Posterior cingulate gyrus (tissue), 11 donors: ENCODE measurements around the gene TRIM65.
"Not testable (repeated sequence)": the region's sequence is repeated elsewhere in the genome, so short reads cannot be mapped to it uniquely, and the experiment has no call there.

Experiments
- DNase-seq, 10 donors: peaks; one replicate each; pipeline versions ENCODE4 v3.0.0 to v3.0.0-alpha.2; 2020 to 2021; ENCODE audit warnings: mixed read lengths in 3 of 10
- intact Hi-C: fragments of 100-400 bp; cut with DNase I; formaldehyde crosslinking; loops from one replicate; pipeline ENCODE4 v1.15.1; 2023

The TRIM65 gene

DNA sequence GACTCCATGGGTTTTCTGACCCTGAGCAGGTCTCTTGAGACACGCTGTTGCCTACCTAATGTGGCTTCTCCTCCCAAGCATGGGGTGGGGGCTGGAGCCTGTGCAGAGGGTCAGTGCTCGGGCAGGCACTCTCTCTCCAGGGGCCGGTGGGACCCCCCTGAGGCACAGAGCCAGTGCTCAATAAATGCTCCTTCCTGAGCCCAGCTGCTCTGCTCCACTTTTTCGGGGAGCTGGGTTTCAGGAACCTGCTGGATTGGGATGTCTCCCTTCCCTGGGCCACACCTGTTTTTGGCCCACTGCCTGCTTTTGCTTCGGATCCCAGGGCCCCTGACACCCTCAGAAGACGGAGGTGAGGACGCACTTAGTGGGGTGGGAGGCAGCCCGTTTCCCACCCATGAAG, 1.3 kb upstream of the TRIM65 start:
- DNase-seq = no peak
- intact Hi-C loops = loop anchor here (5.0 kb wide), 1 partner anchor 41 kb away; the partner anchor contains the start of gene WBP2

DNA sequence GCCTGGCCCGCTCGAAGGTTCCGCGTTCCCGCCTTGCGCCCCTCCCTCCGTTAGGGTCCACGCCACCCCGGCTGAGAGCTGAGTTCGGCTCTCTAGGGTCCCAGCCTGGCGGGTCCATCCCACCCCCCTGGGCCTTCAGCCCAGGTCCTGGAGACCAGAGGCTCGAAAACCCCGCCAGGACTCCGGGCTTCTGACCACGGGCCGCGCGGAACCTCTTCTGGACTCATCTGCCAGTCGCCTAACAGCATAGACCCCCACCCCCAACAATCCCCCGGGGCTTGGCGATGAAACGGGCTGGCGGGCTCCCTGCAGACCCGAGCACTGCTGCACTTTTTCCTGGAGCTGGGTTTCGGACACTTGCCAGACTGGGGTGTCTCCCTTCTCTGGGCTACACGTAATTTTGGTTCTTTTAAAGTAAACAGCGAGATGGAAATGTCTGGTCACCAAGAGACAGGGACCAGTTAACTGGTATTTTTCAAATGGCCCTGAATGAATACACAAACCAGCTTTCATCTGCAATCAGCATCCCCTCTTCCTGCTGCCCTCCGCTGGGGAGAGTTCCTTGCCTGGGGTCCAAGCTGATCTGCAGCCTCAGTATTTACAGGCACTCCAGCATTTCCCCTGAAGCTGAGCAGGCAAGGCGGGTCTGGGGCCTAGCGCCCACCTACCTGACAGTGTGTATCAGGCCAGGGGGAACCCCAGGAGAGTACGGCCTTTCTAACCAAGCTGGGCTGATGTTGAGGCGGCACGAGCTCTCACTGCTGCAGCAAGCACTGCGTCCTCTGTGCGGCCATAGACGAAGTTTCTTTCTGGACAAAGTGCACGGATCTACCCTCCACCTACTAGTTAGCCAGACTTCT, 639 bp upstream of the TRIM65 start:
- DNase-seq = peak in 1 of 10 donors; percentile 76
- intact Hi-C loops = loop anchor here (5.0 kb wide), 1 partner anchor 40 kb away; the partner anchor contains the start of gene WBP2

DNA sequence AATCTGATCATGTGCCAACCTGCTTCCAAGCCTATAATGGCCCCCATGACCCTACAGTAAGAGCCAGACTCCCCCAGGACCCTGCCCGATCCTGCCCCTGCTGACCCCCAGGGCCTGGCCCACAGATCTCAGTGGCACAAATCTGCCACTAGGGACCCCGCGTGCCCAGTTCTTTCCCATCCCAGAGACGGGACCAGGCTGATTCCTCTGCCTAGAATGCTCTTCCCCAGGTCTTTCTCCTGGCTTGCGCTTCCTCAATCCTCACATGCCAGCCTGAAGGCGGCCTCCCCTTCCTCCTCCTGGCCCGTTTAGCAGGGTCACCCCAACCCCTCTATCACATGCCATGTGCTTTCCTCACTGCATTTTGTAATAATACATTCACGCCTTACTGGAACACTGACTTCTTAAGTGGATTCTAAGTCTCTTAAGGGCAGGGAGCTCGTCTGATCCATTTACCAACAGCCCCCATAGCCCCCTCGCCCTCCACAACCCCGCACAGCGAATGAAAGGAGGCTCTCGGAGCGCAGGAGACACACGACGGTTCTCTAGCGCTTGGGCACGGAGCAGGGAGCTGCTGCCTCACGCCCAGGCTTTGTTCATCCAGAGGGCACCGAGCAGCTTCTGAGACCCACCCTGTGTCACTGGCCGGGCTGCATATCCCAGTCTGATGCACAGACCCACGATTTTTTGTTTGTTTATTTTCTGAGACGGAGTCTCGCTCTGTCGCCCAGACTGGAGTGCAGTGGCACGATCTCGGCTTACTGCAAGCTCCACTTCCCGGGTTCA, 1.2 kb downstream of the TRIM65 start:
- intact Hi-C loops = loop anchor here (5.0 kb wide), 1 partner anchor 38 kb away; the partner anchor contains the start of gene WBP2
- no peak for DNase-seq

DNA sequence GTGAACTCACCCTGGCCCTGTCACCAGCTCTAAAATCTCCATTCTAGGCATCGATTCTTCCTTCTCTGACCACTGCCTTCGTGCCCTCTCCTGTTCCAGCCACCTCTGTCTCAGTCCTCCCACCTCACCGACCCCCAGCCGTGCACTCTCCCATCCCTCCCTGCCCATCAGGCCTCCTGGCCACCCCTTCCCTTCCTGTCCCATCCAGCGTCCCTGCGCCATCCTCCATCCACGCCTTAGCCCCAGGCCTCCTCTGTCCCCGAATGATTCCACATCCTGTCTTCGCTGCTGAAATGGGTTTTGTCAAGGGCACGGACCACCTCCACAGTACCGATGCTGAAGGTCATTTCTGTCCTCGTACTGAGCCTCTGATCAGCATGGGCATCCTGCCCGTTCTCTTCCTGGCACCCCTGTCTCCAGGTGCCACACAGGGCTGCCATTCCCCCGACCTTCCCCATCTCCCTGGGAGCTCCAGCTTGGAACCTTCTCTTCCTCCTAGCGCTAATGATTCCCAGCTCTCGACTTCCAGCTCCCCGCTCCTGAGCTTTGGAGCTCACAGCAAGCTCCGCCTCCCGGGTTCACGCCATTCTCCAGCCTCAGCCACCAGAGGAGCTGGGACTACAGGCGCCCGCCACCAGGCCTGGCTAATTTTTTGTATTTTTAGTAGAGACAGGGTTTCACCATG, 2.6 kb downstream of the TRIM65 start:
- intact Hi-C loops = no loop called here
- no peak for DNase-seq

DNA sequence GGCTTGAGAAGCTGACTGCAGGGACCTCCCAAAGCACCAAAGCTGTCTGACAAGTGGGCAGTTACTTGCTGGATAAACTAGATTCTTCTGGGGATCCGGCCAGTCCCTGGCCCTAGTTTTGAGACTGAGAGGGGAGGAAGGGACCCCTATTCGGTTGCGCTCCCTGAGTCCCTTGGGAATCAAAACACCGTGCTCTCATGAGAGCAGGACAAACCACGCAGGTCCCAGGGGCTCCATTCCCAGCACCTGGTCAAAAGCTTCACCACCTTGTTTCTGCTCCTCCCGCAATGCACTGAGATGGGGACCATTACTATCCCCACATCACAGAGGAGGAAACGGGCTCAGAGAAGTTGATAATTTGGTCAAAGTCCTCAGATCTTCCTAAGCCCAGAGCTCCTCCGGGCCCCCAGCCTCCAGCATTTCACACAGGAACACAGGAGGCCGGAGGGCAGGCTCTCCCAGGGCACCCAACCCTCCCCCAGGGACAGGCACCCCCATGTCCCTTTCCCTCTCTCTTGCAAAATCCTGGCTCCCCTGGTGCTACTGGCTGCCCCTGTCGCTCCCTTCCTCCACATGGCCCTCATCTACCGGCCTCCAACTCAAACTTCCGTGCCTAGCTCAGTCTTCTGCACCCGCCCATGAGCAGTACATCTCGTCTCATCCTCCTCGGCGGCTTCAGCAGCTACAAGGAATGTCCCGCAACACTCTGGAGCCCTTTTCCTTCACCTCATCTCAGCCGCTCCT, 3.3 kb downstream of the TRIM65 start:
- intact Hi-C loops = no loop called here
- DNase-seq = no peak

DNA sequence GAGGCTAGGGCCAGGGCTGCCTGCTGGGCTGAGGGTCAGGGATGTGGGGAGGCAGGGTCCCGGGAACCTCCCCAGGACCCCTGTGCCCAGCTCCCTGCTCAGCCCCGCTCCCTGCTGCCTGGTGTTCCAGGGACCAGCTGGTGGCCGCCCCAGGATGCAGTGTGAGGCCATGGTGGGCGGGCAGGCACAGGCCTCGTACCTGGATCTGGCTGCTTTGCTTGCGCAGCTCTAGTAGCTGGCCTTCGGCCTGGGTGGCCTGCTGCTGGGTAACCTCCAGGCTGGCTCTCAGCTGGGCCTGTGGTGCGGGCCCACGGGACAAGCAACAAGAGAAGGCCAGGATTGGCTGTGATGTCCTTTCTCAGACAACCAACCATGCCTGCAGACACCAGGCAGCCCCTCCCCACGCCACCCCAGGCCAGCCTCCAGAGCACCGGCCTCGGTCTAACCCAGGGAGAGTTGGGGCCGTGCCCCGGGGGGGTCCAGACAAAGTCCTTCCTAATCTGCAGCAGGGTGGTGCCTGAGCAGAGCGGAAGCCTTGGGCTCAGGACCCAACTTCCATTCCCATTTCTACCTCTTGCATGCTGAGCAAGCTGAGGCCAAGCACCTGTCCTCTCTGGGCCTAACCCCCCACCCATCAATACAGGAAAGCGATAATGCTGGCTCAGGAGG, 4.1 kb downstream of the TRIM65 start:
- intact Hi-C loops = no loop called here
- DNase-seq = peak in 1 of 10 donors; percentile 42

DNA sequence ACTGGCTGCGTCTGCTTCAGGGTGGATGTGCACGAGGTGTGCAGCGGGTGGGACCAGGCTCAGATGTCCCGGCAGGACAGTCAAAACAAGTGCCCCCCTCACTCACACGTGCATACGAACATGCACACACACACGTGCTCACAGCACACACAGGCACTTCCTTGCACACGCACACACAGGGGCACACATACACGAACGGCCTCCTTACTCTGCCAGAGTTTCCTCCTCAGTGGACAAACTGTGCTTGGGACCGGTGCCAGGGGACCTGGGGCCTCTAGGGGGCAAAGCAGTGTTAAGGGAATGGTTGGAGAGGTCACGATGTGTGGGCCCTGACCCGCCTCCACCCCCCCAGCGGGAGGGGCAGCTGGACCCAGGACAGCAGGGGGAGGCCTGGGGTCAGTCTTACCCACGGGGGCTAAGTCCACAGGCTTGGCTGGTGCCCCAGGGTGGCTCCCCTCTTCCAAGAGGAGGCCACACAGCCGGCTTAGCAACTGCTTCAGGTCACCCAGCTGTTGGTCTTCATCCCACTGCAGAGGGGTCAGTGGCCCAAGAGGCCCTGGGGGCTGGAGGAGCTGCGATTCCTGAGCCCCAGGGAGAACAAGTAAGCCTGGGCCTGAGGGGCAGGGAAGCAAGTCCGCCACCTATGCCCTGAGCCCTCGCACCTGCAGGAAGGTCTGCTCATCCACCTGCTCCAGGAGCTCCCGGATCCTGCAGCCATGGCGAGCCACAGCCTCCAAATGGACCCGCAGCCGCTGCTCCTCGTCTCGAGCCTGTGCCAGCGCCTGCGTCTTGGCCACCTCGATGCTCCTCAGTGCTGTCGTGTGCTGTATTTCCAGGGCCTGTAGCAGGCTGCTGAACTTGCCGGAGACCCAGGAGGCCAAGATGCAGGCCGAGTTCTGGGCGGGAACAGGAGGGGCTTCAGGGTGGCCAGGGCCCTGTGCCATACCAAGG, 4.9 kb downstream of the TRIM65 start:
- intact Hi-C loops = no loop called here
- peak in 1 of 10 donors; percentile 79 for DNase-seq

DNA sequence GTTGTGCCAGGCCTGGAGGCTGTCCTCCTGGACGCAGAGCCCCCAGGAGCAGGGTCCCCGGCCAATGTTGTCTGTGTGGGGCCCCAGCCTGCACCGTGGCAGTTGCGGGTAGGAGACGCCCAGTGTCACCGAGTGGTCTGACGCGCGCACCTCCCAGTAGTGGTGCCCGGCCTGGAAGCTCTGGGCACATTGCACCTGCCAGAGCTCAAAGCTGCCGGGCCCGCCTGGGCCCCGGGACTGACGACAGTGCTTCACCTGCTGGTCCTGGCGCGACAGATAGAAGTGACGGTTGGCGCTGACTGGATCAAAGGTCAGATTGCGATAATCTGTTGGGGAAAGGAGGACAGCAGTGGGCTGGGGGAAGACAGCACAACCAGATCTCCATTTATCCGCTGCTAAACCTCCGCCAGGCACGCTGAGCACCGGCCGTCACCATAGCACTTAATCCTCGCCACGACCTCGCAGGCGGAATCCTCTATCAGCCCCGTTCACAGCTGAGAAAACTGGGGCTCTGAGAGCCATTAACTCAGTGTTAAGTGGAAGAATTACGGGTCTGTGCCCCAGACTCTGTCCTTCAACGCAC, 5.6 kb downstream of the TRIM65 start:
- intact Hi-C loops = no loop called here
- no peak for DNase-seq

DNA sequence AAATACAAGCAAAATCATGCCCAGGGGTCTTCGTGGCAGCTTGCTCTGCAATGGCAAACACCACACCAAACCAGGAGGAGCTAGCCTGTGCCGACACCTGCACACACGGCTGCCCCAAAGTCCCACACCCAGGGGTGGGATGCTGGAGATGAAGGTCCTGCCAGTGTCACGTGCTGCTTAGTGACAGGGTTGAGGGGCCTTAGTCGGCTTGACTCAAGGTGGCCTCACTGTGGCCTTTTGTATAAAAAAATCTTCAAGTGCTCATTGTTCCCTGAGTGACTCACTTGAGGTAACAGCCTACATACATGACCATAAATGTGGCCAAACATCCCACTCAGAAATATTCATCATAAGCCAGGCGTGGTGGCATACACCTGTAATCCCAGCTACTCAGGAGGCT, 7.3 kb downstream of the TRIM65 start:
- intact Hi-C loops = no loop called here
- DNase-seq = no peak

DNA sequence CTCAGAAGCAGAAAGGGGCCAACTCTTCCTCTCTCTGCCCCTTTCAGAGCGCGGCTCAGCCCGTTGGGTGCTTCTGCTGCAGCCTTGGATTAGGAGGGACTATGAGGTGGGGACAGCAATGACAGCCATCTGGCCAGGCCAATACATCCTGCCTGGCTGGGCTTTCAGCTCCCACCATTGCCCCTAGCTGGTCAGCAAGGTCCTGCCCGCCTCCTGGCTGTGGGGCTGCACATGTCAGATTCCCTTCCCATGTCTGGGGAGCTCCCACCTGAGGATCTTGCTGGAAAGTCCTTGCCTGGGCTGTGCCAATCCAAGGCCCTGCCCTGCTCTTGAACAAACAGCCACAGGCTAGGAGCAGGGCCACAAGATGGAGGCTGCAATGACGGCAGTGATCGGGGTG, 8.3 kb downstream of the TRIM65 start:
- DNase-seq = no peak
- intact Hi-C loops = no loop called here

DNA sequence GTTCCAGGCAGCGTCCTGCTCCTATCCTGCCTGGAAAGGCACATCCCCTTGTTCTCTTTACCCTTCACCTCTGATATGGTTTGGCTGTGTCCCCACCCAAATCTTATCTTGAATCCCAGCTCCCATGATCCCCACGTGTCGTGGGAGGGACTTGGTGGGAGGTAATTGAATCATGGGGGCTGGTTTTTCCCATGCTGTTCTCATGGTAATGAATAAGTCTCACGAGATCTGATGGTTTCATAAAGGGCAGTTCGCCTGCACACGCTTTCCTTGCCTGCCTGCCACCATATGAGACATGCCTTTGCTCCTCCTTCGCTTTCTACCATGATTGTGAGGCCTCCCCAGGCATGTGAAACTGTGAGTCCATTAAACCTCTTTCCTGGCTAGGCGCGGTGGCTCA, 10.9 kb downstream of the TRIM65 start:
- intact Hi-C loops, DNase-seq: not testable (repeated sequence)

DNA sequence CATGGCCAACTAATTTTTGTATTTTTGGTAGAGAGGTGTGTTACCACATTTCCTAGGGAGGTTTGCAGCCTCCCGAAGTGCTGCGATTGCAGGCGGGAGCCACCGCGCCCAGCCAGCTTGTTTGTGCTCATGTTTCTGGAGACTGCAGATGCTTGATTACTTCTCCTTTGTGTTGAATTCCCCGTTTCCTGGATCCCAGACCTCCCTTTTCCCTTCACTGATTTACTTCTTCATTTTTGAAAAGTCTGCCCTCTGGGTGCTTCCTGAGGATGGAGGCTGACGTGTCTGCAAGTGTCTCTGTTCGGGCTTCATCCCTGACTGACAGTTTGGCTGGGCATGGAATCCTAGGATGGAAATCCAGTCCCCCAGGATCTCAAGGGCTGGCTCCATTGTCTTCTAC, 11.3 kb downstream of the TRIM65 start:
- intact Hi-C loops = no loop called here
- DNase-seq = no peak

DNA sequence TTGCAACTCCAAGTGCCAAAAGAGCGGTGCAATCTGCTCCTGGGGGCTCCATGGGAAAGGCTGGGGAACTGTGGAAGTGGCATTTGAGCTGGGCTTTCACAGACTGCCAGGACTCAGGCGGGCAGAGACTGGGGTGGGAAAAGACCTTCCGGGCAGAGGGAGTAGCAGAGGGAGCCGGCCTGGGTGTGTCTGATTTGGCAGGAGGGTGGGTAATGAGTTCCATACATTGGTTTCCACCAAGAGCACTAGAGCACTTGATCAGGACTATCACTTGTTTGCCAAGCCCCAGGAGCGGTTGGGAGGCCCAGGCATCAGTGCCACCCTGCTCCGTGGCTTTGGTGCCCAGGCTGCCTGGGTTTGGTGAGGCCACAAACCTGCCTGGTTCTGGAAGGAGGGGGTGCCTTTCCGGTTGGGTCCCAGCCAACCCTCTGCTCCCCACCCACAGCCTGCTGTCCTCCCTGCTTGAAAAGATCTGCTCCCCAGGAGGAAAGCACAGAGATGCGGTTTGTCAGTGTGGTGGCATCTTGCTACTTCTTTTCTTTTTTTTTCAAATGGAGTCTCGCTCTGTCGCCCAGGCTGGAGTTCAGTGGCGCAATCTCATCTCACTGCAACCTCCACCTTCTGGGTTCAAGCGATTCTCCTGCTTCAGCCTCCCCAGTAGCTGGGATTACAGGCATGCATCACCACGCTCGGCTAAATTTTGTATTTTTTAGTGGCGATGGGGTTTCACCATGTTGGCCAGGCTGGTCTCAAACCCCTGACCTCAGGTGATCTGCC, 14.9 kb downstream of the TRIM65 start:
- intact Hi-C loops = no loop called here
- DNase-seq = no peak

DNA sequence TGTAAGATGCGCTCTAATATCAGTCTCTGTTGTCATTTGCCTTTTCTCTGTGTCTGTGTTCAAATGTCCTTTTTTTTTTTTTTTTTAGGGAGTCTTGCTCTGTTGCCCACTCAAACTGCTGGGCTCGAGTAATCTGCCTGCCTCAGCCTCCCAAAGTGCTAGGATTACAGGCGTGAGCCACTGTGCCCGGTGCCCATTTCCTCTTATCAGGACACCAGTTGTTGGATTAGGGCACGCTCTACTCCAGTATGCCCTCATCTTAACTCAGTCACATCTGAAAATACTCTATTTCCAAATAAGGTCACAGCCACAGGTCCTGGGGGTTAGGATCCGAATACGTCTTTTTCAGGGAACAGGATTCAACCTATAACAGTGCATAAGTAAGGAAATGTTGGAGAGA, 16.5 kb downstream of the TRIM65 start:
- intact Hi-C loops = no loop called here

DNA sequence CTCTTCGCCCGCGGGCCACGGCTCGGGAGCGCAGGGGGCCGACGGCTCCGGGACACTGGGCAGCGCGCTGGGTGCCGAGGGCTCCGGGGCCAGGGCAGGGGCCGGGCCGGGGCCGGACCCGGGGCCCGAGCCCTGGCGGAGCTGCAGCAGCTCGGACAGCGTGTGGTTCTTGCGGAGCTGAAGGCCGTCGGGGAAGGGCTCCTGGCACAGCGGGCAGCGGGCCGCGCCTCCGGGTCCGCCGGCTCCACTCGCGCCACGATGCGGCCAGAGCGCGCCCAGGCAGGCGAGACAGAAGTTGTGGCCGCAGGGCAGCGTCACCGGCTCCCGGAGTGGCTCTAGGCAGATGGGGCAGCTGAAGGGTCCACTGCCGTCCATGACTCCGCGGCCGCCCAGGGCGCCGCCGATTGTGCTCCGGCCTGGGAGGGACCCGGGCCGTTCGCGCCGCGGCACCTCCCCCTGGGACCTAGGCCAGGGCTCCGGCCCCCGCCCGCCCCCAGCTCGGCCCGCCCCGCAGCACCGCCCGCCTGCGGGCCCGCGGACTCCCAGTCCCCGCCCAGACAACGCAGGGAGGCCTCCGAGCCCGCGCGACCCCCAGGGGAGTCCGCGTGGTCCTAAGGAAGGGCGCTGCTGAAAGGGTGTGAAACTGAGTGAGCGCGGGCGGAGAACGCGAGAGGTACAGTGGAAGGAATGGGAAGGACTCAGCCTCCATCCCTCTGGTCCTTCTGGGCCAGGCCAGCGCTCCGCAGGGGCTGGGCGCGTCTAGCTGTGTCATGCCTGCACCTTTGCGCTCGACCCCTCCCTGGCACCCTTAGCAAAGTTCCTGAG, 18.4 kb downstream of the TRIM65 start, which contains the start of gene TRIM47:
TRIM47 (minus strand) TSS at position 408 of the 825 bp plus-strand sequence; CDS start at position 375, 33 bp downstream.
- peak in 6 of 10 donors; percentile 41 to 93 (median 81) for DNase-seq

More for the DNA sequence above, 16.5 kb downstream of the TRIM65 start:
- no peak for DNase-seq

DNA sequence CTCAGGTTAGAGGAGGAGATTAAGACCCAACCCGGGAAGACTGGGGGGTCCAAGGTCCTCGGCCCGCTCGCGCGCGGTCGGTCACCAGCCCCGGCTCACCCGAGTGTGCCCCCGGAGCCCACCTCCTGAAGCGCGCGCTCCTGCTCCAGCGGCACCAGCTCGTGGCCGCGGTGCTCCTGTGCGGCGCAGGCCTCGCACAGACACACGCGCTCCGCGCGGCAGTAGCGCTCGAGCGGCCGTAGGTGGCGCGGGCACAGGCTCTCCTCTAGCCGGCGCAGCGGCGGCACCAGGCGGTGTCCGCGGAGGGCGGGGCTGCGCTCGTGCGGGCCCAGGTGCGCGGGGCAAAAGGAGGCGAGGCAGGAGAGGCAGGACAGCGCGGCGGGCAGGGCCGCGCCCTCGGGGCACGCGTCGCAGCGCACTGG, 19.0 kb downstream of the TRIM65 start:
- peak in 8 of 10 donors; percentile 47 to 96 (median 72) for DNase-seq
- intact Hi-C loops = loop anchor here (2.0 kb wide), 1 partner anchor 19 kb away; no protein-coding TSS in a partner anchor

More for the DNA sequence above, 18.4 kb downstream of the TRIM65 start, which contains the start of gene TRIM47:
- intact Hi-C loops = no loop called here
